ENCODE data around the gene ESPN.
"Not testable (repeated sequence)": the region's sequence is repeated elsewhere in the genome, so short reads cannot be mapped to it uniquely, and the experiment has no call there.

ESPN gene

GRCh38 chr1:6448749-6449631, 24.4 kb downstream of the ESPN start:
- DNase-seq (ENCODE audit: low read depth), result no peak

GRCh38 chr1:6450005-6450450, 25.5 kb downstream of the ESPN start:
- no peak for DNase-seq (ENCODE audit: low read depth)

GRCh38 chr1:6450486-6450885, 25.9 kb downstream of the ESPN start:
- DNase-seq (ENCODE audit: low read depth), result not testable (repeated sequence)

- no peak for DNase-seq (ENCODE audit: low read depth)
These were observed 26.4 kb downstream of the ESPN start for GRCh38 chr1:6450943-6451373.

- DNase-seq (ENCODE audit: low read depth), result not testable (repeated sequence)
These were observed 29.6 kb downstream of the ESPN start for GRCh38 chr1:6453895-6454855.

GRCh38 chr1:6454856-6455751, 30.5 kb downstream of the ESPN start:
- DNase-seq (ENCODE audit: low read depth), result peak; percentile 43

- DNase-seq (ENCODE audit: low read depth), result not testable (repeated sequence)
These were observed 31.4 kb downstream of the ESPN start for GRCh38 chr1:6455752-6456520.

GRCh38 chr1:6456800-6457466, 32.4 kb downstream of the ESPN start:
- no peak for DNase-seq (ENCODE audit: low read depth)

GRCh38 chr1:6459850-6460265, 35.3 kb downstream of the ESPN start:
- peak; percentile 58 for DNase-seq (ENCODE audit: low read depth)

GRCh38 chr1:6460301-6461050, 35.9 kb downstream of the ESPN start:
- DNase-seq (ENCODE audit: low read depth), result peak; percentile 93

GRCh38 chr1:6461051-6461530, 36.5 kb downstream of the ESPN start:
- DNase-seq (ENCODE audit: low read depth), result no peak

GRCh38 chr1:6461538-6462411, 37.2 kb downstream of the ESPN start:
- DNase-seq (ENCODE audit: low read depth), result no peak

- DNase-seq (ENCODE audit: low read depth), result no peak
These were observed 38.0 kb downstream of the ESPN start for GRCh38 chr1:6462412-6463119.

GRCh38 chr1:6463120-6463412, 38.5 kb downstream of the ESPN start:
- DNase-seq (ENCODE audit: low read depth), result no peak

- DNase-seq (ENCODE audit: low read depth), result no peak
These were observed 39.9 kb downstream of the ESPN start for GRCh38 chr1:6464514-6464836.

GRCh38 chr1:6464915-6465314, 40.3 kb downstream of the ESPN start:
- no peak for DNase-seq (ENCODE audit: low read depth)

- DNase-seq (ENCODE audit: low read depth), result no peak
These were observed 41.0 kb downstream of the ESPN start for GRCh38 chr1:6465461-6466005.

- DNase-seq (ENCODE audit: low read depth), result peak; percentile 47
These were observed 41.4 kb downstream of the ESPN start, which contains the start of gene TNFRSF25 for GRCh38 chr1:6466023-6466422. Gene TNFRSF25 (minus strand): TSS chr1:6466173. CDS start chr1:6466107, 66 bp downstream.

Measured in activated T-helper 1 cell treated with Interleukin-2 at 50 U/mL for 16 hours (primary cell).